Measurements from ENCODE around the gene TGM4.

GRCh38 chr3:44929782-44930181 is 55.4 kb downstream of the TGM4 start:
- TF ChIP-seq POLR2AphosphoS2 (IDR thresholded peaks at IDR 0.05; ENCODE audit: low read depth, low read length): no peak
- no peak for TF ChIP-seq MAX (IDR thresholded peaks at IDR 0.05; ENCODE audit: low read depth, low read length)
- no peak for TF ChIP-seq ELK1 (IDR thresholded peaks at IDR 0.05; ENCODE audit: low read depth, low read length)
- TF ChIP-seq YY1 (IDR thresholded peaks at IDR 0.05; ENCODE audit: low read depth, low read length): no peak
- TF ChIP-seq ETV6 (conservative IDR thresholded peaks at IDR 0.05 in 1 of 2, IDR thresholded peaks at IDR 0.05 in 1 of 2; ENCODE audit: borderline replicate concordance in 1 of 2, low read depth in 1 of 2): no peak
- no peak for TF ChIP-seq ZNF274 (IDR thresholded peaks at IDR 0.05; ENCODE audit: insufficient read depth, insufficient read length)
- TF ChIP-seq CTCF (IDR thresholded peaks at IDR 0.05 in 2 of 3, conservative IDR thresholded peaks at IDR 0.05 in 1 of 3; ENCODE audit: control insufficient read depth in 2 of 3, extremely low read depth in 1 of 3, insufficient read depth in 1 of 3, low read depth in 3 of 3, low read length in 3 of 3): no peak
- no peak for TF ChIP-seq ATF3 (IDR thresholded peaks at IDR 0.05; ENCODE audit: borderline replicate concordance, extremely low read depth, low read depth, low read length)
- TF ChIP-seq MLLT1 (IDR thresholded peaks at IDR 0.05): no peak
- TF ChIP-seq ESRRA (IDR thresholded peaks at IDR 0.05; ENCODE audit: low read length): no peak
- TF ChIP-seq SUZ12 (IDR thresholded peaks at IDR 0.05; ENCODE audit: unreplicated experiment): no peak
- no peak for TF ChIP-seq TCF12 (IDR thresholded peaks at IDR 0.05; ENCODE audit: low read depth, low read length)

All from GM12878 (cell line).